HFFc6 (cell line): ENCODE data around the gene PRKAR1A. TPM values are rescaled to one million over a fixed set of nuclear protein-coding genes. Genes with fewer than 3 reads are reported as not detected.
"Not testable (repeated sequence)": the region's sequence is repeated elsewhere in the genome, so short reads cannot be mapped to it uniquely, and the experiment has no call there.

Experiments used
- DNase-seq: peaks from one replicate; pipeline ENCODE4 v3.0.0-alpha.2; 2018
- H3K27ac Mint-ChIP-seq: 2 replicates; pipeline ENCODE4 v1.8.0; 2020; ENCODE audit warnings: mild to moderate bottlenecking, mixed read lengths
- H3K27me3 Mint-ChIP-seq: 2 replicates; pipeline ENCODE4 v1.8.0; 2021; ENCODE audit warnings: mild to moderate bottlenecking, moderate library complexity, mixed read lengths; ENCODE audit not compliant: insufficient read depth
- H3K36me3 Mint-ChIP-seq: 2 replicates; pipeline ENCODE4 v1.8.0; 2021; ENCODE audit warnings: low read depth, mixed read lengths
- H3K4me1 Mint-ChIP-seq: 2 replicates; pipeline ENCODE4 v1.8.0; 2020; ENCODE audit warnings: low read depth, mixed read lengths
- H3K4me3 Mint-ChIP-seq: 2 replicates; pipeline ENCODE4 v1.8.0; 2020; ENCODE audit warnings: mild to moderate bottlenecking, moderate library complexity, mixed read lengths
- H3K9me3 Mint-ChIP-seq: 2 replicates; pipeline ENCODE4 v1.8.0; 2020; ENCODE audit warnings: mild to moderate bottlenecking, mixed read lengths
- CTCF ChIP-seq: fragments of 200-600 bp; sonication (generic); IDR thresholded peaks from 2 replicates; pipeline ENCODE4 v1.5.0; 2021; ENCODE audit warnings: antibody characterized with exemption, mild to moderate bottlenecking
- total RNA-seq, 6 experiments: library from RNA; stranded (reverse); fragmentation: NEBNext Ultra II Directional; extraction: Animal tissue kit (Norgen Biotek cat#: 25700); gene quantifications; 2 replicates in 1 of 6; 3 replicates in 5 of 6; pipeline ENCODE4 v1.2.3, GENCODE V29; 2021

The PRKAR1A gene
- total RNA-seq, 6 experiments from 2014 or later = 265 to 302 (median 292) TPM

GRCh38 chr17:68480885-68481284 is 31.3 kb upstream of the PRKAR1A start:
- no peak overlapping the region for H3K4me3 Mint-ChIP-seq
- no peaks in the 10 kb centered on the region for H3K9me3 Mint-ChIP-seq
- H3K27me3 Mint-ChIP-seq = peaks cover 13% of the 10 kb centered on the region
- no peaks in the 10 kb centered on the region for H3K4me1 Mint-ChIP-seq
- H3K27ac Mint-ChIP-seq = no peak overlapping the region
- no peaks in the 10 kb centered on the region for H3K36me3 Mint-ChIP-seq
- no peak for TF ChIP-seq CTCF
- DNase-seq = no peak

DNA sequence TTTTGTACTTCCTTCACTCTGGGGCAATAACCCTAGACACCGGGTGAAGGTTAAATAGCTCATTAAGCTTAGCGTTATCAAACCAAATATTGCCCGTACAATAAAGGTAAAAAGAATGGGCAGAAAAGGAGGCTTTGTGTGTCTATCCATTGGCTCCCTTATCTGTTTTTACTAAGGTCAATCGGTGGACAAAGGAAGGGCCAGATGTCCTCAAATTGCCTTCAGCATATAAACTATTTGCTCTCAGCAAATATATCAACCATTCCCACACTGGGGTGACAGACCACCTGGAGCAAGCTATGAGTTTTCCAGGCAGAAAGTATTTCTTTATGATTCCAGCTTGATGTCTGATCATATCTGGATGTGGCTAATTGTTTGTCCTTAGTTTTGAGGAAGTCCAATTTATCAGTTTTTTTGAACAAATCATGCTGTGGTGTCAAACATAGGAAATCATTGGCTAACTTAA is 29.6 kb upstream of the PRKAR1A start:
- Mint-ChIP-seq H3K9me3 (no peaks in the 10 kb centered on the region), H3K4me1 (no peaks in the 10 kb centered on the region), H3K27me3 (peaks cover 9% of the 10 kb centered on the region), H3K4me3 (no peak overlapping the region), H3K36me3 (no peaks in the 10 kb centered on the region), H3K27ac (no peak overlapping the region)
- DNase-seq = no peak
- no peak for TF ChIP-seq CTCF

DNA sequence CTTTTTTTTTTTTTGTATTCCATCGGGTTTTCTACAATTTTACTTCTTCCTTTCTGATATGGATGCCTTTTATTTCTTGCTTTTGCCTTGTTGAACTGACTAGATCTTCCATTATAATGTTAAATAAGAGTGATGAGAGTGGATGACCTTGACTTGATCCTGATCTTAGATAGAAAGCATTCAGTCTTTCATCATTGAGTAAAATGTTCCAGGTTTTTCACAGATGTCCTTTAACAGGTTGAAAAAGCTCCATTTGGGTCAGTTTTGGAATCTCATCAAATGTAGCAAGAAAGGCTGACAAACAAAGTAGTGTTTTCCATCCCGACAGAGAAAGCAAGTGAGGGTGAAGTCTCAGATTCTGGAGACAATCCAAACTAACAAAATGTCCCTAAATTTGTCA is 27.8 kb upstream of the PRKAR1A start:
- no peak for TF ChIP-seq CTCF
- Mint-ChIP-seq H3K27me3 (peaks cover 10% of the 10 kb centered on the region), H3K4me3 (no peak overlapping the region), H3K9me3 (no peaks in the 10 kb centered on the region), H3K27ac (no peak overlapping the region), H3K36me3 (no peaks in the 10 kb centered on the region), H3K4me1 (no peaks in the 10 kb centered on the region)
- DNase-seq = no peak

GRCh38 chr17:68489919-68490318 is 22.3 kb upstream of the PRKAR1A start:
- no peak for DNase-seq
- H3K27ac Mint-ChIP-seq = no peak overlapping the region
- H3K4me3 Mint-ChIP-seq = no peak overlapping the region
- H3K4me1 Mint-ChIP-seq = no peaks in the 10 kb centered on the region
- TF ChIP-seq CTCF = no peak
- H3K27me3 Mint-ChIP-seq = peaks cover 12% of the 10 kb centered on the region
- no peaks in the 10 kb centered on the region for H3K9me3 Mint-ChIP-seq
- no peaks in the 10 kb centered on the region for H3K36me3 Mint-ChIP-seq

GRCh38 chr17:68491381-68492231 is 20.6 kb upstream of the PRKAR1A start:
- no peak for TF ChIP-seq CTCF
- H3K27ac Mint-ChIP-seq = no peak overlapping the region
- H3K4me1 Mint-ChIP-seq = no peaks in the 10 kb centered on the region
- H3K27me3 Mint-ChIP-seq = peaks cover 13% of the 10 kb centered on the region
- no peaks in the 10 kb centered on the region for H3K9me3 Mint-ChIP-seq
- no peak overlapping the region for H3K4me3 Mint-ChIP-seq
- H3K36me3 Mint-ChIP-seq = no peaks in the 10 kb centered on the region
- no peak for DNase-seq

DNA sequence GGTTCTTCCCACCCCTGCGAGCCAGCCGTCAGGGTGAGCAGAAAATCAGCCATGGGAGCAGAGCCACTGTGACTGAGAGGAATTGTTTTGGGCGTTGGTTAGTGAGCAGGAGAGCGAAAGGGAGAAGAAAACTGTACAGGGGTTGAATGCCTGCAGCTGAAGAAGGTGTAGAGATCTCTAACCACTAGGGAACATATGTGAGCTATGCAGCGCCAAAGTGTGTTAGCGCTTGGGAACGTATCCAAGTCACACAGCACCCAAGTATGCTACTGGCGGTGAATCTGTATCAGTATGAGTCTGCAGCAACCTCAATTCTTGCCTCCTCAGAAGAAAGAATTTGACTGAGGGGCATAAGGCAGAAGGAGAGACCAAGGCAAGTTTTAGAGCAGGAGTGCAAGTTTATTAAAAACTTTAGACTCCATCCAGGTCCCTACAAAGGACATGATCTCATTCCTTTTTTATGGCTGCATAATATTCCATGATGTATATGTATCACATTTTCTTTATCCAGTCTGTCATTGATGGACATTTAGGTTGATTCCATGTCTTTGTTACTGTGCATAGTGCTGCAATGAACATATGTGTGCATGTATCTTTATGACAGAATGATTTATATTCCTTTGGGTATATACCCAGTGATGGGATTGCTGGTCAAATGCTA is 19.7 kb upstream of the PRKAR1A start:
- not testable (repeated sequence) for H3K27ac Mint-ChIP-seq, H3K36me3 Mint-ChIP-seq, H3K9me3 Mint-ChIP-seq, H3K4me1 Mint-ChIP-seq, H3K4me3 Mint-ChIP-seq, DNase-seq
- H3K27me3 Mint-ChIP-seq = peaks cover 13% of the 10 kb centered on the region
